ENCODE measurements around the gene XYLT2.

DNA sequence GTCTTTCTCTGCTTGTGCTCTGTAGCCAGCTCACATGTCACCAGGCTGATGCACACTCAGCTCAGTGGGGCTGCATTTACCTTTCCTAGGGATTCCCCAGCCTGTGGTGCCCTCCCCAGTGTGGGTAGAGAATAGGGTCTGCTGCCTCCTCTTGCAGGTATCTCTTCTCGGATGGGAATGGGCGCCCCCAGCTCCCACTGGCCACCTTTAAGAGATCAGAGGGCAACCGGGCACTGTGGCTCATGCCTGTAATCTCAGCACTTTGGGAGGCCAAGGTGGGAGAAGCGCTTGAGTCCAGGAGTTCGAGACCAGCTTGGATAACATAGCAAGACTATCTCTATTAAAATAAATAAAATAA lies 3.3 kb downstream of the XYLT2 start:
- TF ChIP-seq USF2 (IDR thresholded peaks at IDR 0.05) (no peak), NPAS2 (CRISPR knock-in tag; IDR thresholded peaks at IDR 0.05; ENCODE audit: borderline replicate concordance) (no peak), EP300 (IDR thresholded peaks at IDR 0.05) (no peak), FOXS1 (CRISPR knock-in tag; IDR thresholded peaks at IDR 0.05) (no peak), NFE2L2 (conservative IDR thresholded peaks at IDR 0.05; ENCODE audit: low read length) (no peak), POLR2A (IDR thresholded peaks at IDR 0.05; ENCODE audit: low read length) (no peak)
- TF ChIP-seq, protein P1, sequence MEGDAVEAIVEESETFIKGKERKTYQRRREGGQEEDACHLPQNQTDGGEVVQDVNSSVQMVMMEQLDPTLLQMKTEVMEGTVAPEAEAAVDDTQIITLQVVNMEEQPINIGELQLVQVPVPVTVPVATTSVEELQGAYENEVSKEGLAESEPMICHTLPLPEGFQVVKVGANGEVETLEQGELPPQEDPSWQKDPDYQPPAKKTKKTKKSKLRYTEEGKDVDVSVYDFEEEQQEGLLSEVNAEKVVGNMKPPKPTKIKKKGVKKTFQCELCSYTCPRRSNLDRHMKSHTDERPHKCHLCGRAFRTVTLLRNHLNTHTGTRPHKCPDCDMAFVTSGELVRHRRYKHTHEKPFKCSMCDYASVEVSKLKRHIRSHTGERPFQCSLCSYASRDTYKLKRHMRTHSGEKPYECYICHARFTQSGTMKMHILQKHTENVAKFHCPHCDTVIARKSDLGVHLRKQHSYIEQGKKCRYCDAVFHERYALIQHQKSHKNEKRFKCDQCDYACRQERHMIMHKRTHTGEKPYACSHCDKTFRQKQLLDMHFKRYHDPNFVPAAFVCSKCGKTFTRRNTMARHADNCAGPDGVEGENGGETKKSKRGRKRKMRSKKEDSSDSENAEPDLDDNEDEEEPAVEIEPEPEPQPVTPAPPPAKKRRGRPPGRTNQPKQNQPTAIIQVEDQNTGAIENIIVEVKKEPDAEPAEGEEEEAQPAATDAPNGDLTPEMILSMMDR (IDR thresholded peaks at IDR 0.05) = no peak
